ENCODE measurements around the gene COPZ2. TPM values are rescaled to one million over a fixed set of nuclear protein-coding genes. Genes with fewer than 3 reads are reported as not detected.
A peak's percentile ranks its signal among the peaks of the same experiment; 100 is the strongest.
"Not testable (repeated sequence)": the region's sequence is repeated elsewhere in the genome, so short reads cannot be mapped to it uniquely, and the experiment has no call there.

Gene COPZ2
- total RNA-seq, 1 donor from 2014 or later: 5.5 TPM

DNA sequence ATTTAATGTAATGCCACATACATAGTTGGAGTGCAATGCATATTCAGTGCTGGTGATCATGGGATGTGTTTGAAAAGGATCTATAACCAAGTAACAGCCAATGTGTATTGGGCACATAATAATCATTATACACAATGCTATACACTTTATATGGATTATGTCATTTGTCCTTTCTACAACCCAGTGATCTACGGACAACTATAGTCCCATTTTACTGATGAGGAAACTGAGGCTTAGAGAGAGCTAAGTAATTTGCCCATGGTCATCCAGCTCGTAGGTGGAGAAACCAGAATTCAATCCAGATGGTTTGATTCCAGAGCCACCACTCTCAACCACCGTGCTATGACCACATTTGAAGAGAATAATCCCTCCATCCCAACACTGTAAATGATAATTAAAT is 27.4 kb downstream of the COPZ2 start:
- DNase-seq (ENCODE audit: low read depth in 2 of 2): no peak

DNA sequence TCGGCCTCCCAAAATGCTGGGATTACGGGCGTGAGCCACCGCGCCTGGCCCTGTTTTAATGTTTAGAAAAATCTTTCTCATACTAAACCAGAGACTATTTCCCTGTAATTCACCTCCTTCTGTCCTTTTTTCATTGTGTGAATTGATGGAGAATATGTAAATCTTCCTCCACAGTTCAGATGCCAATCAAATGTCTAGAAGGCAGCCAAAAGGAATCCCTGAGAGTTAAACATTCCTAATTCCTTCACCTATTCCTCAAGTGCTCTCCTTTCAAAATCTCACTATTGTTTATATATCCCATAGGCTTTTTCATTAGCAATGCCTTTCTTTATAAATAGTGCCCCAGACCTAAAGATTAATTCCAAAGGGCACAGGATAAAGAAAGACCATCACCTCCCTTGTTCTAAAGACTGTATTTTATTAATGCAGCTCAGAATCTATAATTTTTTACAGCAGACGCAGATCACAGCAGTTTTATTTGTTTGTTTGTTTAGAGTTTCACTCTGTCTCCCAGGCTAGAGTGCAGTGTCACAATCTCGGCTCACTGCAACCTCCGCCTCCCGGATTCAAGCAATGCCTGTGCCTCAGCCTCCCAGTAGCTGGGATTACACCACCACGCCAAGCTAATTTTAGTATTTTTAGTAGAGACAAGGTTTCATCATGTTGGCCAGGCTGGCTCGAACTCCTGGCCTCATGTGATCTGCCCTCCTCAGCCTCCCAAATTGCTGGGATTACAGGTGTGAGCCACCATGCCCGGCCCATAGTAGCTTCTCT is 30.5 kb downstream of the COPZ2 start:
- no peak for DNase-seq (ENCODE audit: low read depth in 2 of 2)

DNA sequence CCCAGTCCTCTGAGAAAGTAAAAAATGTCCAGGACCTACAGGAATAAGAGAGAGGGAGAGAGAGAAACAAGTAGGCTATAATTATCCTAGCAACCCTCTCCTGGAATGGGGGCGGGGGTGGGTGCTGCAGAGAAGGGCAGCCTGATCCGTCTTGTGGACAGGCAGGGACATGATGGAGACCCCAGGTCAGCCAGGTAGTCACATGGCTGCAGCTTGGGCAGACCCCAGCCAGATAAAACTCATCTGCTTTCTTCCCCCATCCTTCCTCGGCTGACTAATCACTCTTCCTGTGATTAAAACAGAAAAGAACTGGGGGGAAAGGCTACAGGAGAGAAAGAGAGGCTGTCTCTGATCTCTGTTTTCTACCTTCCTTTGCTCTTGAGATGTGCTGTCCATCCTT is 32.6 kb downstream of the COPZ2 start:
- no peak for DNase-seq (ENCODE audit: low read depth in 2 of 2)

GRCh38 chr17:48003417-48004151 is 34.0 kb downstream of the COPZ2 start:
- DNase-seq (ENCODE audit: low read depth in 2 of 2): no peak

DNA sequence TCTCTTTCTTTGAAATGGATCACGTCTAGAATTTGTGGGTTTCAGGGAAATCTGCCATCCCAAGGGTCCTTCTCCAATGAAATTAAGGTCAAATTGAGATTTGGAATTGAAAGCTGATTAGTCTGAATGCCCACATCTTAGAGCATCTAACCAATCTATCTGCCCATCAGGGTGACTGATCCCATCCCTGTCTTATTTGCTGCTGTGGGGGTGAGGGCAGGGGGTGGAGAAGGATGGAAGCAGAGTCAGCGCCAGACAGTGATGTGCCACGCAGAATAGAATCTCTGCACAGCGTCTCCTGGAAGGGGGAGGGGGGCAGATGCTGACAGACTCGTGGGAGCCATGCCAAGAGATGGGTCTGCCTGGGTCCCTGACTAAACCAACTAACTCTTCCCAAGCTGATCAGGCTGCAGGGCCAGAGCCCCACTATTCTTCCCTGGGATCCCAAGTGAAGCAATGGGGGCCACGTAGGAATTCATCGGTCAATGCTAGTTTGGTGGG is 34.6 kb downstream of the COPZ2 start:
- DNase-seq (ENCODE audit: low read depth in 2 of 2): no peak

DNA sequence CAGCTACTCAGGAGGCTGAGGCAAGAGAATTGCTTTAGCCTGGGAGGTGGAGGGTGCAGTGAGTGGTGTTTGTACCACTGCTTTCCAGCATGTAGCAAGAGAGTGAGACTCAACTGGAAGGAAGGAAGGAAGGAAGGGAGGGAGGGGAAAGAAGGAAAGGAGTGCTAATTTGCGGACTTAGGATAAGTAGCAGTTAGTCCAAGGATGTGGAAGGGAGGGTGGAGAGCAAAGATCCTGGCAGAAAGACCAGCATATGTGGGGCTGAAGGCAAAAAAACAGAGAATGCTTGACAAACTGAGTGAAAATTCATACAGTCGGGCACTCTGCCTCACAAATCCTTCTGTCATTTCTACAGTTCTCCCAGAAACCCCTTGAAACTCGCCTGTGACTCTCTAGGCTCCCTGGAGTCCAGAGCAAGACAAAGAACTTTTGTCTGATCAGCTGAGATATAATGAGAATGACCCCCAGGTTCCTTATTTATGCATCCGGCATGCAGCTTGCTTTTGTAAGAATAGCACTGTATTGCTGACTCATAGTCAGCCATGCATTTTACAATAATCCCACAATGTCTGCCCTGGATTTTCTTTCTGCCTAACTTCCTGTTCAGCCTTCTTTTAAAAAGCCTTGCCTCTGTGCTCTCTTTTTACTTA is 35.2 kb downstream of the COPZ2 start:
- DNase-seq (ENCODE audit: low read depth in 2 of 2): peak in 1 of 2 donors; percentile 78

- not testable (repeated sequence) for DNase-seq (ENCODE audit: low read depth in 2 of 2)
Measured at GRCh38 chr17:48001657-48002056, 35.9 kb downstream of the COPZ2 start.

DNA sequence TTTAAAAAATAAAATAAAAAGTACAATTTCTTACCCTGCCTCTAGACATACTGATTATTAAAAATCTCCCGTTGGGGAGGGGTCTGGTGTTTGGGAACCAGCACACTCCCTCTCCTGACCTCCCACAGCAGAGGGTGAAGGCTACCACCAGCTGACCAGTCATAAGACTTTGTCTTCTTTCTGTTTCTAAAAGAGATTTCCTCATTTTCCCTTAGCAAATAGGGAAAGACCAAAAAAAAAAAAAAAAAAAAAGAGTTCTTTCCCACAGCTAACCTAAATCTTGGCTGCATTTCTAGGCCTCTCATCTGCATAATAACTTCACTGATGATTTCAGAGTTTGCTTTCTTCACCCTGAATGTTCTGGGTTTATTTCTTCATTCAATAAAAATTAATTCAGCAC is 36.4 kb downstream of the COPZ2 start:
- no peak for DNase-seq (ENCODE audit: low read depth in 2 of 2)

GRCh38 chr17:47999582-47999981 is 38.0 kb downstream of the COPZ2 start:
- DNase-seq (ENCODE audit: low read depth in 2 of 2): peak in 1 of 2 donors; percentile 33

DNA sequence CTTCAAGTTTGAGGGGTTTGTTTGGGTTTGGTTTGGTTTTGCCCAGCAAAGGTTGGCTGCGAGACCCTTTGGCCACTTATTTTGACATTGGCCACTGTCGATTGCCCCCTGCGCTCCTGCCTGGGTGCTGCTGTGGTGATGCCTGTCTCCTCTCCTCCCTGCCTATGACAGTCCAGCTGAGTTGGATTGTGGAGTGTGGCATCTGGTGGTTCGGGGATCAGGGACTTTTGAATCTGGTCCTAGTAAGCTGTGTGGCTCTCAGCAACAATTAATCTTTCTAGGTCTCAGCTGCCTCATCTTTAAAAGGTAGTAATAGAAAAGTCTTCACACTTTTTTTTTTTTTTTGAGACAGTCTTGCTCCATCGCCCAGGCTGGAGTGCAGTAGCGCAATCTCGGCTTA is 39.6 kb downstream of the COPZ2 start:
- no peak for DNase-seq (ENCODE audit: low read depth in 2 of 2)

- DNase-seq (ENCODE audit: low read depth in 2 of 2): no peak
Measured at GRCh38 chr17:47997586-47997985, 40.0 kb downstream of the COPZ2 start.

DNA sequence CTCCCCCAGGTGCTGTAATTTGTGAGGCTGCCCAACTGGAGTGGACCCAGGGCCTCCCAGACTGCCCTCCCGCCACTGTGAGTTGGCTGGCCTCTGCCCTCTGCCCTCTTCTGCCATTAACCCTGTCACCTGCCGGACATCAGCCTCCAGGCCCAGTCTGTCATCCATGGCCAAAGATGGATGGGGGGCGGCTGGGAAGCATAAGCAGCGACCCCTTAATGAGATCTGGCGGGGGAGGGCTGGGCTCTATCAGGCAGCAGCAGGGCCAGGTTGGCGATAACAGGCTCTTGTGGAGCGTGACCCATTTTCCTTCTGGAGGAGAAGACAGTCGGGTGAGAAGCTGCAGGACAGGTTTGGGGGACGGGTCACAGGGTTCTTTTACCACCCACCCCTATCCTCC is 41.4 kb downstream of the COPZ2 start:
- no peak for DNase-seq (ENCODE audit: low read depth in 2 of 2)

DNA sequence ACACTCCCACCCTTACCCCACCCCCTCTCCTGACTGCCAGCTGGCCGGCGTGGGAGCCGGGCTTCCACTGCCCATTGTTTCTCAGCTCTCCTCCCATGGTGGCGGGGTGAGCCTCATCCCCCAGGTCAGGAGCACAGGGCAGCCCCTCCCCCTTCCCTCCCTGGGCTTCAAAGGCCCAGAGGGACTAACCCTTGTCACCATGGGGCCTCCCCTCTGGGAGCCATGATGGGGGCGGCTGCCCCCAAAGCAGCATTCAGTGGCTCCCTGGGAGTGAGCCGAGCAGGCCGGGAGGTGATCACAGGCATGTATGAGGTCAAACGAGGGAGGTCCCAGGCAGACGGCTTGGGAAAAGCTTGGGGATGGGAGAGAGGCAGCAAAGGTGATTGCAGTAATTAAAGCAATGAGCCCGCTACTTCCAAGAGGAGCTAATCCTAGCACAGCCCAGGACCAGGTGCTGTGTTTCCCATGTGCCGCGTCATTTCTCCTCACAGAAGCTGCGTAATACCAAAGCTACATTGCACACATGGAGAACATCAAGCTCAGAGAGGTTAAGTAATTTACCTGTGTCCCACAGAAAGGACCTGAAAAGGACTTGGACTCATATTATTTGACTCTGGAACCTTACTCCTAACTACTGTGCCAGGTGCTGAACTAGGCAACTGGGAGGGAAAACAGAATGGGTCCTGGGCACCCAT is 42.2 kb downstream of the COPZ2 start:
- DNase-seq (ENCODE audit: low read depth in 2 of 2): no peak

DNA sequence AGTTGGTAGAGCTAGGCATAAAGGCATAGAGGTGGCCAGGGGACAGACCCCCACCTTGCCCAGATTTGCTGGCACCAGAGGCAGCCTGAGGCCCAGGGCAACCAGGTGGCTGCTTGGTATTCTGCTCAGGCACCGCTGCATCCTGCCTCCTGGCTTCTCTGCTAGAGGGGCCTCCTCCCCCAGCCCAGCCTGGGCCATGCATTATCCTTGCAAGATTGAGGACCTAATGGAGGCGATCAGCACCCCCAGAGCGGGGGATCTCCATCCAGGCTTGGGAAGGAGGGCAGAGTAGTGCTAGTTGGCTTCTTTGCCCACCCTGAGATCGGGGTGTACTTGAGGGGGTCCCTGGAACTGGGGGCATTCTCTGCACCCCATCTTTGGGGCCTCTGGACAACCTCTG is 42.9 kb downstream of the COPZ2 start:
- DNase-seq (ENCODE audit: low read depth in 2 of 2): no peak

GRCh38 chr17:47993964-47994363 is 43.6 kb downstream of the COPZ2 start:
- no peak for DNase-seq (ENCODE audit: low read depth in 2 of 2)

DNA sequence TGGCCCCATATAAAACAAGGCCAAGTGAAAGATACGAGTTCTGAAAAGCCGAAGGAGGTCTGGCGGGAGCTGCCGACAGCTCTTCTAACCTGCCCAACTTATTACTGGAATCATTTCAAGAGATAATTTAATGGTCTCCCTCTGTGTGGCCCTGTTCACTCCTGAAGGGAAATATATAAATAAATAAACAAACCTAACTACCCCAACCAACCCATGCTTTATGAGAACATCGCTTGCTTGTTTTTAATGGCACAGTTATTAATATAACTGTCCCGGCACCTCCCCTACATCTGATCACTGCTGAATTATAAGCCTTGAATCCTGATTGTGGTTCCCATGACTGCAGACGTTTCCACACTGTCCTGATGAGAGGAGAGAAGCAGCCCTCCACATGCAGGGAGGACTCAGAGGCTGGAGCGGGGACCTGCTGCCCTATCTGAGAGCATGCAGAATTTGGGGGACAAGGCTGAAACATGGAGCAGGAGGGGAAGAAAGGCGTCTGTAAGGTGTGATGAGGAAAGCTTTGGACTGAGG is 44.5 kb downstream of the COPZ2 start:
- DNase-seq (ENCODE audit: low read depth in 2 of 2): no peak

- no peak for DNase-seq (ENCODE audit: low read depth in 2 of 2)
Measured at GRCh38 chr17:47992216-47992615, 45.4 kb downstream of the COPZ2 start.

DNA sequence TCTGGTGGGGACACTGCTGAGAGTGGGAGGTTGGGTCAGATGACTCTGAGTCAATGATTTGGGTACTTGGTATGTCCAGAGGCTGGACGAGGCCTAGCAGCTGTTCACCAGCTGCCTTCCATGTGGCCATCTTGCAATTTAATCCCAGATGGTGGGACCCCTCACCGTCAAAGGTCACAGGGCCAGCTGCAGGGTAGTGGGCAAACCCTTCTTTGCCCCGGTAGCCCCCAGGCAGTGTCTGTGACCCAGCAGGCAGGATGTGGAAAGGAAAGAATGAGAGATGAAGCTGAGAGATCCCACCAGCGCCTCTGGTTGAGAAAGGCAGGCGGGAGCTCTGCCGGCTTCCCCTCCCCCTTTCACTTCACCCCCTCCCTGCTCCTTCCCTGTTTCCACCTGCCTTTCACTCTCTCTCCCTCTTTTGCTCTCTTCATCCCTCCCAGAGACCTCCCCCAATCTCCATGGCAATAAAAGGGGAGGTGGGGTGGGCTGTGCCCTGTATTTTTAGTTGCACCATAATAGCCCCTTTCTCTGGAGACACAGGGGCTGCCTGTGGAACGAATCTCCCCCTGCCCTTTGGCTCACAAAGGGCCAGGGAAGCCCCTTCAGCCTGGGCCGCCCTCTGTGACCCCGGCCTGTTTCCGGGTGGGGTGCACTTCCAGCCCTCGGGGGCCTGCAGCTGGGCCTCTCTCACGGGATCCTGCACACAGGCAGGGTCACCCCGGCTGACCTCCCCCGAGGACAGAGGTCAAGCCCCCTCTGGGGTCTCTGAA is 46.5 kb downstream of the COPZ2 start:
- no peak for DNase-seq (ENCODE audit: low read depth in 2 of 2)

- DNase-seq (ENCODE audit: low read depth in 2 of 2): no peak
Measured at GRCh38 chr17:47989700-47990099, 47.9 kb downstream of the COPZ2 start.

DNA sequence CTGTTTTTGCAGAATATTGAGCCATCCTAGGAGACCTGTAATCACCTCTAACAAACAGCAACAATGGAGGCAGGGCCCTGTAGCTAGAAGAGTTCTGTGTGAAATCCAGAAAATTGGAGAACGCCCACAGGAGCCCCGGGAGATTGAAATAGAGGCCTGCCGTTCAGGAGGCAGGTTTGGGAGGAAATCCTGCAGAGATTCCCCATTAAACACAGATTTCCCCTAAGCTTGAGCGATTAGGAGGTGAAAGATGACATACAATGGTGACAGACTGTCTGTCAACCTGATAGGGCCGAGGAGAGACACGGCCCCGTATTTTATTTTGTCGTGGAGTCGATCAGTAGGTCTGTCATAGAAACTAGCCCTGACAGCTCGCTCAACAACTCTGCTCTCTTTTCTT is 48.4 kb downstream of the COPZ2 start:
- no peak for DNase-seq (ENCODE audit: low read depth in 2 of 2)

DNA sequence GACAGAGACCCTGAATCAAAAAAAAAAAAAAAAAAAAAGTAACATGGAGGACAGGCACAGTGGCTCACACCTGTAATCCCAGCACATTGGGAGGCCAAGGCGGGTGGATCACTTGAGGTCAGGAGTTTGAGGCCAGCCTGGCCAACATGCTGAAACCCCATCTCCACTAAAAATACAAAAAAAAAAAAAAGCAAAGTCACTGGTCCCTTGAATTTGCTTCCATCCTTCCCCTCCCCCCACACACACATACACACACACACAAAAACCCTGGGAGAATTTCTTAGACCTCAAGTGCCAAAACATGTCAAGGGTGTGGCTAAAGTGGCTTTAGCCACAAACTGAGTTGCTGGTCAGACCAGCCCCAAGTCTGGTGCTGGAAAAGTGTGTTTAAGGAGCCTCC is 49.2 kb downstream of the COPZ2 start:
- not testable (repeated sequence) for DNase-seq (ENCODE audit: low read depth in 2 of 2)
